Breast epithelium (tissue), 3 donors: ENCODE data around the gene SERINC5.

Experiments used
- POLR2A ChIP-seq: fragments of 450-650 bp; IDR thresholded peaks from one replicate; pipeline ENCODE4 v1.6.1; 2016; ENCODE audit warnings: antibody characterized with exemption, mild to moderate bottlenecking, moderate library complexity
- POLR2AphosphoS5 ChIP-seq, 3 donors: sonication (generic); formaldehyde crosslinking; IDR thresholded peaks; one replicate each; pipeline ENCODE4 v1.6.1; 2017; ENCODE audit warnings: antibody characterized with exemption in 3 of 3
- TF ChIP-seq, protein P1 (sequence below), 3 donors: fragments of 450-650 bp; IDR thresholded peaks; one replicate each; pipeline ENCODE4 v1.5.1; 2016 to 2017; ENCODE audit warnings: antibody characterized with exemption in 3 of 3, mild to moderate bottlenecking in 3 of 3, moderate library complexity in 3 of 3

DNA sequence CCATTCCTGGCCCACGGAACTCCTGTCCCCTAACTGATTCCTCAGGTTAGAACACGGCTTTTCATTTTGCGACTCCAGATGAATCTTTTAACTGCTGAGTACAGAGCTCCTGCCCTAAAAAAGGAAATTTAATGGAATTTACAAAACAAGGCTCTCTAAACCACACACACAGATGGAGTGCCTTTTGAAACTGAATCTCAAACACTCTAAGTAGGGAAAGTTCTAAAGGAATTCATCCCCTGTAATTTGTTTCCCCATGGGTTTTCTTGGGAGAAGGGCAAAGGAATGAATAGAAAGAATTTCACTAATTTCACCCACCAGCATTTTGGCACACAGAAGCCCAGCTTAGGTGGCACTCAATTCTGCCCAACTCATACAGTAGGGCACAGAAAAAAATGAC is 114.2 kb downstream of the SERINC5 start:
- TF ChIP-seq, protein P1, sequence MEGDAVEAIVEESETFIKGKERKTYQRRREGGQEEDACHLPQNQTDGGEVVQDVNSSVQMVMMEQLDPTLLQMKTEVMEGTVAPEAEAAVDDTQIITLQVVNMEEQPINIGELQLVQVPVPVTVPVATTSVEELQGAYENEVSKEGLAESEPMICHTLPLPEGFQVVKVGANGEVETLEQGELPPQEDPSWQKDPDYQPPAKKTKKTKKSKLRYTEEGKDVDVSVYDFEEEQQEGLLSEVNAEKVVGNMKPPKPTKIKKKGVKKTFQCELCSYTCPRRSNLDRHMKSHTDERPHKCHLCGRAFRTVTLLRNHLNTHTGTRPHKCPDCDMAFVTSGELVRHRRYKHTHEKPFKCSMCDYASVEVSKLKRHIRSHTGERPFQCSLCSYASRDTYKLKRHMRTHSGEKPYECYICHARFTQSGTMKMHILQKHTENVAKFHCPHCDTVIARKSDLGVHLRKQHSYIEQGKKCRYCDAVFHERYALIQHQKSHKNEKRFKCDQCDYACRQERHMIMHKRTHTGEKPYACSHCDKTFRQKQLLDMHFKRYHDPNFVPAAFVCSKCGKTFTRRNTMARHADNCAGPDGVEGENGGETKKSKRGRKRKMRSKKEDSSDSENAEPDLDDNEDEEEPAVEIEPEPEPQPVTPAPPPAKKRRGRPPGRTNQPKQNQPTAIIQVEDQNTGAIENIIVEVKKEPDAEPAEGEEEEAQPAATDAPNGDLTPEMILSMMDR (IDR thresholded peaks at IDR 0.05), result no peak
- TF ChIP-seq POLR2AphosphoS5 (IDR thresholded peaks at IDR 0.05) (no peak), POLR2A (no peak)
